ENCODE data around the gene IMPDH1.
A peak's percentile ranks its signal among the peaks of the same experiment; 100 is the strongest.

The IMPDH1 gene

GRCh38 chr7:128359939-128360338 is 49.8 kb downstream of the IMPDH1 start:
- DNase-seq, result no peak

- no peak for DNase-seq
Observed at GRCh38 chr7:128359336-128359735, 50.4 kb downstream of the IMPDH1 start.

- DNase-seq, result no peak
Observed at GRCh38 chr7:128358233-128358632, 51.5 kb downstream of the IMPDH1 start.

- DNase-seq, result no peak
Observed at GRCh38 chr7:128357217-128357613, 52.6 kb downstream of the IMPDH1 start.

GRCh38 chr7:128356546-128357216 is 53.1 kb downstream of the IMPDH1 start:
- DNase-seq, result no peak

- no peak for DNase-seq
Observed at GRCh38 chr7:128353610-128354009, 56.2 kb downstream of the IMPDH1 start.

GRCh38 chr7:128353189-128353588 is 56.6 kb downstream of the IMPDH1 start:
- DNase-seq, result no peak

GRCh38 chr7:128352636-128353035 is 57.1 kb downstream of the IMPDH1 start:
- no peak for DNase-seq

GRCh38 chr7:128352153-128352537 is 57.6 kb downstream of the IMPDH1 start:
- peak; percentile 17 for DNase-seq

- no peak for DNase-seq
Observed at GRCh38 chr7:128351296-128352152, 58.3 kb downstream of the IMPDH1 start.

GRCh38 chr7:128350708-128351295 is 59.0 kb downstream of the IMPDH1 start:
- DNase-seq, result no peak

GRCh38 chr7:128349466-128349825 is 60.3 kb downstream of the IMPDH1 start:
- DNase-seq, result no peak

- peak; percentile 48 for DNase-seq
Observed at GRCh38 chr7:128347647-128348097, 62.1 kb downstream of the IMPDH1 start.

- no peak for DNase-seq
Observed at GRCh38 chr7:128344431-128344774, 65.4 kb downstream of the IMPDH1 start.

GRCh38 chr7:128343554-128344430 is 66.0 kb downstream of the IMPDH1 start, which contains the start of gene RBM28:
RBM28 (minus strand) TSS chr7:128343908; CDS start chr7:128343793, 115 bp downstream.
- DNase-seq, result peak; percentile 92

Measured in fibroblast of upper back skin (primary cell).